22Rv1 (cell line): Measurements from ENCODE around the gene ACSF3.

ENCODE experiments used
- CTCF ChIP-seq: fragments of 450-650 bp; IDR thresholded peaks from 2 replicates; pipeline ENCODE4 v1.5.1; 2017; ENCODE audit warnings: mild to moderate bottlenecking
- ZFX ChIP-seq: fragments of 450-650 bp; IDR thresholded peaks from 2 replicates; pipeline ENCODE4 v1.6.1; 2017; ENCODE audit warnings: antibody characterized with exemption, borderline replicate concordance

GRCh38 chr16:89118361-89119165 lies 24.9 kb downstream of the ACSF3 start:
- TF ChIP-seq CTCF (no peak), ZFX (no peak)
